Activated CD4-positive, alpha-beta T cell treated with anti-CD3 and anti-CD28 coated beads, Interleukin-2, amount 50 U/mL, for 1 hour (primary cell): Measurements from ENCODE around the gene TRIM16.
"Not testable (repeated sequence)": the region's sequence is repeated elsewhere in the genome, so short reads cannot be mapped to it uniquely, and the experiment has no call there.

Experiments
- DNase-seq: peaks from one replicate; pipeline ENCODE4 v3.0.0-alpha.2; 2020

TRIM16 gene

DNA sequence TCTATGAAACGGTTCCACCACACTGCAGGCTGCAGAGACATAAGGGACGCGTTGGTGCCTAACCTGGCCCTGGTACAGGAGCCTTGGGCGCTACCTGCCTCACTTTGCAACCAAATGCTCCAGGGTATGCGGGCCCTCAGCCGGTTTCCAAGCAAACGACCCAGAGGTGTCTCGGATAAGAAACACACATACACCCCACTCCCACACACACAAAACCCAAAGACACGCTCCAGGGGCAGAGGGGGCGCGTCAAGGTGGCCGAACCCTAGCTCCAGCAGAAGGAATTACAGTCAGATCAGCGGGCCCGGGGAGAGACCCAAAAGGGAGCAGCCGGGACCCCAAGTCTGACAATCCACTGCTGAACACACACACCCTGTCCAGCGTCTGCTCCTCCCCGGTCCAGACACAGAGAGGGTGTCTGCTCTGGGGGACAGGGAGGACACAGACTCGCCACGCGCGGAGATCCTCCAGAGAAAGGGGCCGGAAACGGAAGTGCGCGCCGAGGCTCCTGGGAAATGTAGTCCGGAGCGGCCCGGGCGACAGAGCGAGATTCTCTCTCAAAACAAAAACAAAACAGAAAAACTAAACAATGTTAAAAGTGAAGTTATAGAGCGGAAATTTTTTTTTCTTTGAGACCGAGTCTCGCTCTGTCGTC is at the start of gene TRIM16:
Gene TRIM16, minus strand, starts transcription at position 488 of the 655 bp plus-strand sequence. CDS start 32,702 bp downstream, outside the sequence.
- peak; percentile 78 for DNase-seq

GRCh38 chr17:15733174-15733789 is 49.2 kb upstream of the TRIM16 start:
- not testable (repeated sequence) for DNase-seq

- DNase-seq, result not testable (repeated sequence)
Observed at GRCh38 chr17:15731900-15732299, 47.8 kb upstream of the TRIM16 start, which contains the start of gene TBC1D26. TSS of gene TBC1D26 (plus strand) at chr17:15732283. CDS start at chr17:15735349, 3,066 bp downstream.

DNA sequence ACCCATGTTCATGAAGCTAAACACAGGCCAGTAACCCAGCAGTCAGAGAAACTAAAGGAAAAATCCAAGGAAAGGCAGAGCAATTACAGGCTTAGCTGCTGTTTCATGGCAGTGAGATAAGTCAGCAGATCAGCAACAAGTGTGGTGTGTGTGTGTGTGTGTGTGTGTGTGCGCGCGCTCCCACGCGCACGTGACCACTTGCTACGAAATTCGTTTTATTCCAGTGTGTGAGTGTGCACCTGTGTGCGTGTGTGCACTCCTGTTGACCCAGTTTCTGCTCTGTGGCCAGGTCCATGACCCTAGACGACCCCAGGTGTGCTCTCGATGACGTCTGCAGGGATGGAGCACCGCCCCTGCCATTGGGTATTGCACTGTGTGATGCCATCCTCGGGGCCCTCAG is 46.4 kb upstream of the TRIM16 start:
- DNase-seq, result not testable (repeated sequence)

DNA sequence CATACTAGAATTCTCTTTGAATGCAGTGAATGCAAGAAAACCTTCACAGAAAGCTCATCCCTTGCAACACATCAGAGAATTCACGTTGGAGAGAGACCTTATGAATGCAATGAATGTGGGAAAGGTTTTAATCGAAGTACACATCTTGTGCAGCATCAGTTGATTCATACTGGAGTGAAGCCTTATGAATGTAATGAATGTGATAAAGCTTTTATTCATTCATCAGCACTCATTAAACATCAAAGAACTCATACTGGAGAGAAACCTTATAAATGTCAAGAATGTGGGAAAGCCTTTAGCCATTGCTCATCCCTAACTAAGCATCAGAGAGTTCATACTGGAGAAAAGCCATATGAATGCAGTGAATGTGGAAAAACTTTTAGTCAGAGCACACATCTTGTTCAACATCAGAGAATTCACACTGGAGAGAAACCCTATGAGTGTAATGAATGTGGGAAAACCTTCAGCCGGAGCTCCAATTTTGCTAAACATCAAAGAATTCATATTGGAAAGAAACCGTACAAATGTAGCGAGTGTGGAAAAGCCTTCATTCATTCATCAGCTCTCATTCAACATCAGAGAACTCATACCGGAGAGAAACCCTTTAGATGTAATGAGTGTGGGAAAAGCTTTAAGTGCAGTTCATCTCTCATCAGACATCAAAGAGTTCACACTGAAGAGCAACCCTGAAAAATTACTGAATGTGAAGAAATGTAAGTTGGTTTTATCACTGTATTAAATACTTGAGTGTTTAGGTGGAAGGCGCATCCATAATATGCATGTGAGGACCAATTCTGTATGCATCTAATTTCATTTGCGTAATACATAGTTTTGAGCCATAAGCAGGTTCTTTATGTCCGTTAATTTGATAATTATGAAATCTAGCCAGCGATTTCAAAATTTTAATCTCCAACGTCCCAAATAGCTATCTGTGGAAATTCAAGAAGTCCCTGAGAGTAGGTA is 32.8 kb upstream of the TRIM16 start:
- not testable (repeated sequence) for DNase-seq

DNA sequence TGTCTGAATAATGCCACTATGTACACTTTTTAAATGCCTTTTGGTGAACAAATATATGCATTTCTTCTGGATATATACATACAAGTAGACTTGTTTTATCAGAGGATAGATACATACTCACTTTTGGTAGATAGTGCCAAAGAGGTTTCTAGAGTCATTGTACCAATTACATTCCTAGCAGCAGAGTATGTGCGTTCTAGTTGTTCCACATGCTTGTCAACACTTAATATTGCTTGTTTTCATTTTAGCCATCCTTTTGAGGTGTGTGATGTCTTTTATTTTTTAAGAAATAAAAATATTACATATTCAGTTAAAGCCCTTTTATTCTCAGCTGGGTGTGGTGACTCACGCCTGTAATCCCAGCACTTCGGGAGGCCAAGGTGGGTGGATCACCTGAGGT is 24.8 kb upstream of the TRIM16 start:
- not testable (repeated sequence) for DNase-seq

DNA sequence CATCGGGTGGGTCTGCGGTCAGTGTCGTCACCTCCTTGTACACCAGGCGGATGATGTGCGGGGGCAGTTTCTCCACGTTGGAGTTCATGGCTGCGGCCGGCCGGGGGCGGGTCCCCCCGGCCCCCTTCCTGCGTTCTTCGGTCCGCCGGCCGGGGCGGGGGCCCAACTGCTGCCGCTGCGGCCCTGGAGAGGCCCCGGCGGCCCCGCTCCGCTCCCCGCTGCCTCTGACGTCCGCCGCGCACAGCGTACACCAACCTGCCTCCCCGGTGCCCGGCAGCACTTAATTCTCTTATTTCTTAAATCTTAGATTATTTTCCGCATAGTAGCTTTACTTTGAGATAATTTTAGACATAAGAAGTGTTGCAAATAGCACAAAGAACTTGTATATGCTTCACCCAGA is 20.7 kb upstream of the TRIM16 start:
- not testable (repeated sequence) for DNase-seq

- not testable (repeated sequence) for DNase-seq
Observed at GRCh38 chr17:15704239-15704638, 20.1 kb upstream of the TRIM16 start.

DNA sequence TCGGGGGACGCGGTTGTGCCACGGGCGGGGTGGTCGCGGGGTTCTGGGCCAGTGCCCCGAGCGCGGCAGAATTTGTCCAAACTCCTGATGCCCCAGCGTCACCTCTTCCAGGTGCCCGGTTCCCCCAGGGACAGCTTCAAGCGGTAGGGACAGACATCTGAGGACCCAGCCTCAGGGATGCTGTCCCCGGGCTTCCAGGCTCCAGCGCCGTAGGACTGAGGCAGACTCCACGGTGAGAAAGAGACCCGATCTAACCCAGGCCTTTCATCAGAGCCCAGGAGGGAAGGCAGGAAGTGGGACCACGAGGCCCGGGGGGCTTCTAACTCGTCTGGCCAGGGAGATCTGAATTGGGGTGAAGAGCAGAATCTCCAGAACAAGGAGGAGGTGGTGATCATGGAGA is 15.8 kb upstream of the TRIM16 start:
- not testable (repeated sequence) for DNase-seq

DNA sequence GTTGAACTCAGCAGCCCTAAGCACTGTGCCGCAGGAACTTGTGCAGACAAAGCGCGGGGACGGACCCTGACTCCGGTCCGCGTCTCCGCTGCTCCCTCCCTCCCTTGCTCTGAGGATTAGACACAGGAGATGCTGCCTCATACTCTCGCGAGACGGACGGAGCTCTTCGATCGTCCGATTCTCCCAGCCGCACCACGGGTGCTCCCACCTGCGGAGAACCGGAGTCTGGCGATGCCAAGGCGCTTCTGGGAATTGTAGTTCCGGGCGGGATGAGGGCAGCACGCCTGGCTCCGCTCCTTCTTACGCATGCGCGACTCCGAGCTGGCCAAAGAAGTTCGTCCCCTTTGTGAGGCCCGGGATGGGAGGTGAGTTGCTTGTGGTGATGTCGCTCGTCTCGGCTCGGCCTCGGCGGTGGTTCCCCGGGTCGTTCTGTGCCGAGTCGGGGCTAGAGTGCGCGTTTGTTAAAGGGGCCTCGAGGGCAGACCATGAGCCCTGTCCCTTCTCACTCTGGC is 15.4 kb upstream of the TRIM16 start, which contains the start of gene ZNF286A:
Gene ZNF286A, plus strand, starts transcription at position 340 of the 512 bp plus-strand sequence. CDS start 578 bp downstream, outside the sequence.
- DNase-seq, result peak; percentile 96

DNA sequence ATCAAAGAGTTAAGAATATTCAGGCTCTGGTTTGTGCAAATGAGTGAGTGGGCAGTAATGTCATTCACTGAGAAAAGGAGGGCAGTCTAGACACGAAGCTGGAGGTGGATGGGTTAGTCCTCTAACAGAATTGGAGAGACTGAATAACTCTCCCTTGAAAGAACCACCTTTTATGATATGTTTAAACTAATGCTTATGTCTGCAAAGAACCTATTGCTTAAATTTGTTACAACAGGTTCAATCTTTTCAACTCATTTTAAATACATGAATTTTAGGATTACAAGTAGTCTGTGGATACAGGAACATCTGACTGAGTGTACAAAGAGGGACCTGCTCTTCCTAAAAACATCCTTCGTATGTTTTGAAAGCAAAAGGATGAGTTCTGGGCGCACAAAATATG is 14.9 kb upstream of the TRIM16 start:
- DNase-seq, result not testable (repeated sequence)

DNA sequence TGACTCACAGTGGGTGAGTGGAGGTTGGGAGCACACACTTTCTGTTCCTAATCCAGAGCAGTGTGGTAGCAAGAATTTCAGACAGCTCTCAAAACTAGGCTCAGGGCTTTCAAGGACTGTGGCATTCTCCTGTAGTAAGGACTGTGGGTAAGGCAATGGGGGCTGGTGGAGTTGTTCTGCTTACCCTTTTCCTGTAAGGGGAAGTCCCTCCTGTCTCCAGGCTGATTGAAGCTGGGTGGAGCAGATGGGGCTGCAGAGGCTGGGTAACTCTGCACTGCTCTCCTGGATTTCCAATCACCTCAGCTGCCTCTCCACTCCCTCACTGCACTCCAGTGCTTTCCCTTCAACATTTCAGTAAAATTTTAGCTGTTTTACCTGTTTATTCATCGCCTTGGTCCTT is 3.4 kb upstream of the TRIM16 start:
- DNase-seq, result not testable (repeated sequence)

- not testable (repeated sequence) for DNase-seq
Observed at GRCh38 chr17:15683135-15683534, 976 bp downstream of the TRIM16 start.

DNA sequence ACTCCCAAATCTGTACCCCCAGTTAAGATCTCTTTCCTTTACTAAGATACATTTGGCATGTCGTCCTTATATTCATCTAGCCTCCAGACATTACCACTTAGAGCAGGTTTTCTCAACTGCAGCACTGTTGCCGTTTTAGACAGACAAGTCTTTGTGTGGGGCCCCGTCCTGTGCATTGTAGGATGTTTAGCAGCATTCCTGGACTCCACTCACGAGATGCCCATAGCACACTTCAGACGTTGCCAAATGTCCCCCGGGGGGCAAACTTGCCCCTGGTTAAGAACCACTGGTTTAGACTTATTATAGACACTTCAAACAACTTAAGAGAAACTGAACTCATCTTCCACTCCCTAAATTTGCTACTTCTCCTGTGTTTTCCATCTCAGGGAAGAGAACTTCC is 8.1 kb downstream of the TRIM16 start:
- not testable (repeated sequence) for DNase-seq

GRCh38 chr17:15674640-15675039 is 9.5 kb downstream of the TRIM16 start:
- not testable (repeated sequence) for DNase-seq

- not testable (repeated sequence) for DNase-seq
Observed at GRCh38 chr17:15669526-15669925, 14.6 kb downstream of the TRIM16 start.

GRCh38 chr17:15663691-15664090 is 20.4 kb downstream of the TRIM16 start:
- DNase-seq, result no peak

DNA sequence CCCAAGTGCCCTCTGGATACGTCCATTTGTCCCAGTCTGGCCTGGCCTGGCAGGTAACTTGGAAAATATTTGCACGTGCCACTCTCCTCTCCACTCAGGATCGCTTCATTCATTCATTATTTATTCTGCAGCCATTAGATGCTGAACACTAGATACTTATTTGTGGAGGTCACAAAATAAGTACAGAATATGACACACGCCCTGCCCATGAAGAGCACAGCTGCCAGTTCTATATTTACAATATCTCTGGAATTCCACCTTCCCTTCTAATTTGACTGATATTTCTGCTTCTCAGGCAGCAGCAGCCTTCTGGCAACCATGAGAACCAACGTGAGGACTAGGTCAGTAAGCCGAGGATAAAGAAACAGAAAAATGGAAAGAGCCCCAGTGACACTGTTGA is 20.9 kb downstream of the TRIM16 start:
- no peak for DNase-seq

- no peak for DNase-seq
Observed at GRCh38 chr17:15662681-15663080, 21.4 kb downstream of the TRIM16 start.

DNA sequence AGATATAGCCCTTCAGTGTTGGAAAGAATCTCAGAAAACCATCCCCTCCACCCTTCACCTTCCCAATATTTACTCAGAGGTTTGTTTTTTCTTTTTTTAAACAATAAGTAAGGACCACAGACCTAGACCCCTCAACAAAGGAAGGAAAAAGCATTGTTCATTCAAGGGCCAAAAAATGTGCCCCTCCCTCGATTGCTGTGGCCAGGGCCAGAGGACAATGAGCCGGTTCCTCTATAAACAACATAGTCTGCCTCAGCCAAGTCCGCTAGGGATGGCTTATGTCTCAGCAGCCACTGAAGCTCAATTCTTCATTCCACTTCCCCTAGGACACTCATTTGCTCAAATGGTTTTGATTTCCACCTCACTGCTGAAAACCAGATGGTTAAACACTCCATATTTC is 24.0 kb downstream of the TRIM16 start:
- no peak for DNase-seq

- DNase-seq, result no peak
Observed at GRCh38 chr17:15659663-15660062, 24.4 kb downstream of the TRIM16 start.

- no peak for DNase-seq
Observed at GRCh38 chr17:15659236-15659635, 24.9 kb downstream of the TRIM16 start.

- DNase-seq, result no peak
Observed at GRCh38 chr17:15658296-15658695, 25.8 kb downstream of the TRIM16 start.
